HG03442 (cell line): ENCODE results near the gene GRAMD2B.

ENCODE experiments used
- ATAC-seq: cut with Tn5 transposase; IDR thresholded peaks from one replicate; pipeline ENCODE4 v1.9.1; 2021; ENCODE audit warnings: mild to moderate bottlenecking, moderate library complexity; ENCODE audit not compliant: unreplicated experiment

GRAMD2B gene

DNA sequence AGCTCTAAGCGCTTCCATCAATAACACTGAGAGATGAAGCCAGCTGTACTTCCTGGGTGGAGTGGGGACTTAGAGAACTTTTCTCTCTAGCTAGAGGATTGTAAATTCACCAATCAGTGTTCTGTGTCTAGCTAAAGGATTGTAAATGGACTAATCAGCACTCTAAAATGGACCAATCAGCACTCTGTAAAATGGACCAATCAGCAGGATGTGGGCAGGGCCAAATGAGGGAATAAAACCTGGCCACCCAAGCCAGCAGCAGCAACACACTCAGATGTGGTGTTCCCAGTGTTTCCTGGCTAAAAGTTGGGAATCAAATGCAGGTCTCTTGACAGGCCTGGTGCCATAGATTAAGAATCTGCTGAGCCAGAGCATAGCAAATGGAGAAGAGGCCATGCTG, 111.3 kb downstream of the GRAMD2B start:
- ATAC-seq, result no peak

DNA sequence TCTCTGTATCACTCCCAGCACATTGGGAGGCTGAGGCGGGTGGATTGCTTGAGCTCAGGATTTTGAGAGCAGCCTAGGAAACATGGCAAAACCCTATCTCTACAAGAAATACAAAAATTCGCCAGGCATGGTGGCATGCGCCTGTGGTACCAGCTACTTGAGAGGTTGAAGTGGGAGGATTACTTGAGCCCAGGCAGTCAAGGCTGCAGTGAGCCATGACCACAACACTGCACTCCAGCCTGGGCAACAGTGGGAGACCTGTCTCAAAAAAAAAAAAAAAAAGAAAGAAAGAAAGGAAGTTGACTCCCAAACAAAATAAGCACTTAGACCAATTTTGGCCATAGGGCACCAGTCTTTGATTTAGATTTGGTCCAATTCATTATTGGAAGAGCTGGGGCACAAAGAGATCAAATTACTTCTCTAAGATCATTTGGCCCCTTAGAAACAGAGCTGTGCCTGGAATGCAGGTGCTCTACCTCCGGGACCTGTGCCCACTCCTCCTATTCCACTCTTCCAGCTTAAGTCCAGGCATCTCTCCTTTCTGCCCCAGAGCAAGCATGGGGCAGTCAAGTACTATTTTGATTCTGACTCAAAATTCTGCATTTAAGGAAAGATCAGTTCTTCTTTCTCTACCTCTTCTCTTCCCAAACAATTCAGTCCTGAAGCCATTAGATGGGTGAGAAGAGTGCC, 112.8 kb downstream of the GRAMD2B start:
- no peak for ATAC-seq

DNA sequence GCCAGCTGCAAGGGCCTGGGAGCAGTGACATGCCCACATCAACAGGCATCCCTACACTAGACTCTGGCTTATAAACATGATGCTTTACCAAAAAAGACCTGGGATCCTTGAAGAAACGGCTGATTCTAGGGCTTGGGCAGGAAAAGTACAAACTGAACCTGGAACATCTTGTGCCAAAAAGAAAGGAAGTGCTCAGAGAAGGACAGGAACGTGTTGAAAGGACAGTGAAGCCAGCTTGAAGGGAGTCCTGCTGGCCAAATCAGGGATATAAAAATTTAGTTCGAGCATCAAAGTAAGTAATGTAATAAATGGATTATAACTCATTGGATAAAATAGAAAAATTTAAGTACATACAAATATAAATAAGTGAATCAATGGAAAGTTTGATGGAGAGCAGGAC, 113.7 kb downstream of the GRAMD2B start:
- ATAC-seq, result no peak

DNA sequence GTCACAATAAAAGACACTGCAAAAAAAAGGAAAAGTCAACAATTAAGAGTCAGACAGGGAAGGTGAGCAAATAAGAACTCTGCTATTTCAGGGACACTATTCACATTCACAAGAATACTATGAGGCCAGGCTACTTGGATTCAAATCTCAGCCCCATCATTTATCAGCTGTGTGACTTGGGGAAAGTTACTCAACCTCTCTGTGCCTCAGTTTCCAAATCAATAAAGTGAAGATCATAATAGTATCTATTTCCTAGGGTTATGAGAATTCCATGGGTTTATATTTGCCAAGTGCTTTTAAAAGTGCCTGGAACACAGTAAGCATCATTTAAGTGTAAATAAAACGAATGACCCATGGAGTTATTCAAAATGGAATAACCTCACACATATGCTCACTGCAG, 115.4 kb downstream of the GRAMD2B start:
- ATAC-seq, result no peak

DNA sequence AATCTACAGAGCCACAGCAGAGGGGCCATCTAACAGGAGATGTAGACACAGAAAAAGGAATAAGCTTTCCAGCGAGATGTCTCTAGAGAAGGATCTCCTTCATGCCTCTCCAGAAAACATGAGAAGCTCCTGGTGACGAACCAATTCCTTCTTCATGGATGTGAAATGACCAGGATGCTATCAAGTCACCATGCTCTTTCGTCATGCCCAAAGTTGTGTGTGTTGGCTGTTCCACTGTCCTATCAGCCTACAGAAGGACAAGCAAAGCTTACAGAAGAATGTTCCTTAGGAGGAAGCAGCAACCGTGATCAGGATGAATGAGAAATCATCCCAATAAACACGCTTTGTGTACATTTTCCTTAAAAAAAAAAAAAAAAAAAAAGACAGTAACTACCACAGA, 117.4 kb downstream of the GRAMD2B start:
- no peak for ATAC-seq

DNA sequence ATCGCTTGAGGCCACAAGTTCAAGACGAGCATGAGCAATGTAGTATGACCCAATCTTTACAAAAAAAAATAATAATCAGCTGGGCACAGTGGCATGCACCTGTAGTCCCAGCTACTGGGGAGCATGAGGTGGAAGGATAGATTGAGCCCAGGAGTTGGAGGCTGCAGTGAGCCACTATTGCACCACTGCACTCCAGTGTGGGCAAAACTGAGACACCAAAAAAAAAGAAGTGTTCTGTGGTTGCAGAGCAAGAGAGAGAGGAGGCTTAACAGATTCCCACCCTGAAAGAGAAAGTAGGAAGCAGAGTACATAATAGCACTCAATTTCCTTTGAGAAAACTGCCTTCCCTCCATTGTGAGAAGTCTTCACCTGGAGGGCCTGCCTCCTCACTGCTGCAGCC, 119.2 kb downstream of the GRAMD2B start:
- no peak for ATAC-seq

DNA sequence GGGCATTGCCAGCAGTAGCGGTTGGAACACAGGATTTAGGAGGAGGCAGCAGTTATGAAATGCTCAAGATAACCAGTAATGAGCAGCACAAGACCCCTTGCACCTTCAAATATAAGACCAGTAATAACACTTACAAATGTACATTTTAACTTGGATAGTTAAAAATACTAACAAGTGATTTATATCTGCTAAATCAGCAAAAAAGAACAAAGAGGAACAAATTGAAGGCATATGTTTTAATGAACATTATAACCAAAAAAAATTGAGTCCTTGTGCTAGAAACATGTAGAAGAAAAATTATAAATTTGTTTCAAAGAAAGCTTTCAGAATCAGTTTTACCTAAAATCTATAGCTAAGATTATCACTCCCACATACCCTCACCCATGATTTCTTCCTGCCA, 119.8 kb downstream of the GRAMD2B start:
- no peak for ATAC-seq

DNA sequence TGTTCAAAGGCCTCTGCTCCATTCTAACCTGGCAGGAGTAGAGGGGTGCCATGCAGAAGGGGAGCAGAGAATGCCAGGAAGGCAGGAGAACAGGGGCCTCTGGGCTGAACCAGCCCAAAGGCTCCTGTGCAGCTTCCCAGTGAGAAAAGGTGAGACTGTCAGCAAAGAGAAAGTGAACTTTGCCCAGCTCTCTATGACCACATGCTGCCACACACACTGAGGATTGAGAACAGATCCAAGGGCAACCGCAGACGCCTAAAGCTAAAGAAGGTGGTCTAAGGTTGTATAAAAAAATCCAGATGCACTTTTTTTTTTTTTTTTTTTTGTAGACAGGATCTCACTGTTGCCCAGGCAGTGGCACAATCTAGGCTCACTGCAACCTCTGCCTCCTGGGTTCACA, 120.5 kb downstream of the GRAMD2B start:
- ATAC-seq, result no peak
